GM12878 (cell line): ENCODE data around the gene HNRNPU. TPM values are rescaled to one million over a fixed set of nuclear protein-coding genes. Genes with fewer than 3 reads are reported as not detected.

Experiments
- ATAC-seq: fragments of 200-7000 bp; cut with Tn5 transposase; 3 replicates; pipeline ENCODE4 v1.9.1; 2020; ENCODE audit warnings: mild to moderate bottlenecking, moderate library complexity
- BruUV-seq: library from RNA; stranded (reverse); fragments of 400-500 nt; replicated peaks from 2 replicates; lab custom pipeline; 2021; lab: Mats Ljungman, UMichigan
- CTCF ChIA-PET: fragments of 300-600 bp; sonication (Branson Sonifier 250); formaldehyde crosslinking; extraction: SDS; loops from one replicate; lab custom pipeline; 2021; ENCODE audit warnings: inconsistent platforms; lab: Yijun Ruan, JAX
- POLR2A ChIA-PET: fragments of 350-600 bp; formaldehyde crosslinking; extraction: SDS; loops from one replicate; lab custom pipeline; 2021; ENCODE audit warnings: inconsistent platforms; lab: Charles Lee
- RAD21 ChIA-PET: fragments of 300-600 bp; sonication (Branson Sonifier 250); formaldehyde crosslinking; loops from one replicate; lab custom pipeline; 2023; ENCODE audit warnings: antibody characterized with exemption; ENCODE audit not compliant: unreplicated experiment; lab: Charles Lee
- SMC1A ChIA-PET: fragments of 300-600 bp; sonication (Branson Sonifier 250); formaldehyde crosslinking; loops from one replicate; lab custom pipeline; 2023; ENCODE audit not compliant: unreplicated experiment, uncharacterized antibody; lab: Charles Lee
- DNase-seq: peaks from one replicate; pipeline ENCODE4 v3.0.0-alpha.2; 2011; ENCODE audit warnings: low read depth, low spot score
- FAIRE-seq: peaks from 3 replicates; lab custom pipeline; 2011; peaks lifted over from hg19 to GRCh38; lab: Jason Lieb, UNC
- H2AFZ ChIP-seq: 2 replicates; pipeline ENCODE4 v1.6.0; 2011; ENCODE audit warnings: low read depth, low read length, control low read depth; ENCODE audit not compliant: control insufficient read depth
- H3K27ac ChIP-seq: 2 replicates; pipeline ENCODE4 v1.5.1; 2011; ENCODE audit warnings: control low read depth; ENCODE audit not compliant: control insufficient read depth, insufficient read depth
- H3K27me3 ChIP-seq, 2 experiments: replicated peaks in 1 of 2; 2 replicates each; pipeline versions ENCODE4 v1.6.0 to v1.6.1; 2011; ENCODE audit warnings: low read length in 1 of 2; ENCODE audit not compliant: control insufficient read depth in 2 of 2, insufficient read depth in 2 of 2
- H3K36me3 ChIP-seq, 2 experiments: 2 replicates each; pipeline ENCODE4 v1.5.1; 2011; ENCODE audit warnings: low read length in 1 of 2; ENCODE audit not compliant: control insufficient read depth in 2 of 2, insufficient read depth in 2 of 2
- H3K4me1 ChIP-seq: 2 replicates; pipeline ENCODE4 v1.6.1; 2011; ENCODE audit warnings: mild to moderate bottlenecking, low read length, moderate library complexity, mixed read lengths; ENCODE audit not compliant: control insufficient read depth, insufficient read depth
- H3K4me2 ChIP-seq: 2 replicates; pipeline ENCODE4 v1.6.0; 2011; ENCODE audit warnings: control low read depth; ENCODE audit not compliant: control insufficient read depth, insufficient read depth
- H3K4me3 ChIP-seq: fragments of 200-600 bp; sonication (generic); 2 replicates; pipeline ENCODE4 v1.5.1; 2016
- H3K79me2 ChIP-seq: 2 replicates; pipeline ENCODE4 v1.6.0; 2011; ENCODE audit warnings: low read length; ENCODE audit not compliant: control insufficient read depth, insufficient read depth
- H3K9ac ChIP-seq: 2 replicates; pipeline ENCODE4 v1.8.0; 2011; ENCODE audit warnings: low read length, control low read depth, mixed read lengths; ENCODE audit not compliant: control insufficient read depth, insufficient read depth
- H3K9me3 ChIP-seq: replicated peaks from 3 replicates; pipeline ENCODE4 v1.5.1; 2011; ENCODE audit warnings: mild to moderate bottlenecking, low read length; ENCODE audit not compliant: control insufficient read depth, insufficient read depth
- H4K20me1 ChIP-seq: 2 replicates; pipeline ENCODE4 v1.6.0; 2011; ENCODE audit not compliant: control insufficient read depth, insufficient read depth
- BCL11A ChIP-seq: IDR thresholded peaks from 2 replicates; pipeline ENCODE4 v1.6.1; 2011; ENCODE audit warnings: low read depth, low read length
- CUX1 ChIP-seq: IDR thresholded peaks from 2 replicates; pipeline ENCODE4 v1.6.1; 2012; ENCODE audit warnings: improper control_type of control experiment, low read depth, low read length; ENCODE audit not compliant: insufficient replicate concordance
- EED ChIP-seq: sonication (generic); IDR thresholded peaks from 2 replicates; pipeline ENCODE4 v1.6.1; 2016; ENCODE audit warnings: antibody characterized with exemption, low read depth
- EGR1 ChIP-seq, 2 experiments: IDR thresholded peaks; 1 replicate in 1 of 2; 2 replicates in 1 of 2; pipeline ENCODE4 v1.6.1; 2011 to 2012; ENCODE audit warnings: low read depth in 2 of 2, low read length in 2 of 2, borderline replicate concordance in 1 of 2, mild to moderate bottlenecking in 1 of 2, moderate library complexity in 1 of 2
- HCFC1 ChIP-seq: fragments of 150-350 bp; IDR thresholded peaks from 2 replicates; pipeline ENCODE4 v1.6.1; 2014; ENCODE audit warnings: low read length
- HDAC6 ChIP-seq: fragments of 200-600 bp; sonication (generic); IDR thresholded peaks from one replicate; pipeline ENCODE4 v1.8.0; 2017; ENCODE audit warnings: antibody characterized with exemption; ENCODE audit not compliant: unreplicated experiment
- MTA3 ChIP-seq: IDR thresholded peaks from 2 replicates; pipeline ENCODE4 v1.6.1; 2012; ENCODE audit warnings: low read length, inconsistent platforms, borderline replicate concordance
- MXI1 ChIP-seq: fragments of 150-350 bp; IDR thresholded peaks from 2 replicates; pipeline ENCODE4 v1.6.1; 2011; ENCODE audit warnings: low read depth, mild to moderate bottlenecking, inconsistent platforms, low read length, improper control_type of control experiment
- NKRF ChIP-seq: fragments of 450-650 bp; conservative IDR thresholded peaks from 2 replicates; pipeline ENCODE4 v1.6.1; 2017; ENCODE audit warnings: mild to moderate bottlenecking, moderate library complexity
- PAX8 ChIP-seq: fragments of 450-650 bp; IDR thresholded peaks from 2 replicates; pipeline ENCODE4 v1.6.1; 2017; ENCODE audit warnings: mild to moderate bottlenecking, moderate library complexity
- SREBF1 ChIP-seq: IDR thresholded peaks from 2 replicates; pipeline ENCODE4 v1.6.1; 2012; ENCODE audit warnings: mild to moderate bottlenecking, low read length
- WRNIP1 ChIP-seq: IDR thresholded peaks from 2 replicates; pipeline ENCODE4 v1.6.1; 2011; ENCODE audit warnings: low read depth, low read length, improper control_type of control experiment, borderline replicate concordance
- ZBTB11 ChIP-seq: fragments of 450-650 bp; formaldehyde crosslinking; IDR thresholded peaks from 2 replicates; pipeline ENCODE4 v1.5.0; 2022; ENCODE audit warnings: mild to moderate bottlenecking, missing genetic modification characterization
- ZNF622 ChIP-seq: fragments of 450-650 bp; IDR thresholded peaks from 2 replicates; pipeline ENCODE4 v1.6.1; 2017; ENCODE audit warnings: mild to moderate bottlenecking, inconsistent platforms
- WGBS: methylation state at CpG from one replicate; pipeline ENCODE4 v1.1.6; 2016; ENCODE audit warnings: low lambda C conversion rate; ENCODE audit not compliant: insufficient replicate concordance, insufficient coverage; ENCODE audit errors: missing lambda C conversion rate; 5-methylcytosine and 5-hydroxymethylcytosine counted together
- in situ Hi-C: fragments of 300-500 bp; cut with MboI; formaldehyde crosslinking; loops from 9 replicates; pipeline ENCODE4 v1.14.3; 2018; ENCODE audit warnings: mixed read lengths
- intact Hi-C: fragments of 100-400 bp; cut with micrococcal nuclease; formaldehyde crosslinking; loops from one replicate; pipeline ENCODE4 v1.14.2; 2022; ENCODE audit not compliant: unreplicated experiment
- polyA plus RNA-seq, 11 experiments: library from polyadenylated mRNA; depleted of rRNA in 4 of 11; unstranded in 6 of 11; stranded (reverse) in 5 of 11; fragments of >200 nt; fragmentation: Nextera tagmentation in 4 of 11; fragmentation: Illumina TruSeq in 1 of 11; extraction: Ambion mirVana in 4 of 11; extraction: Trizol in 1 of 11; gene quantifications; 1 replicate in 1 of 11; 2 replicates in 10 of 11; pipeline versions ENCODE4 v1.2.1 to v1.2.3, GENCODE V29; 2011 to 2016; ENCODE audit warnings: inconsistent platforms in 2 of 11, missing spikeins in 2 of 11, low read depth in 1 of 11
- total RNA-seq, 4 experiments: library from RNA; depleted of rRNA in 3 of 4; stranded (reverse); fragments of >200 nt in 3 of 4; fragmentation: Illumina TruSeq in 1 of 4; extraction: Trizol in 1 of 4; gene quantifications; 2 replicates each; pipeline versions ENCODE4 v1.2.1 to v1.2.3, GENCODE V29; 2013 to 2021

The HNRNPU gene
- total and polyA plus RNA-seq, 10 of the 15 experiments (the other 5 are each of a cell fraction or from before 2014, with no cell fraction given) = 163 to 569 (median 420) TPM

GRCh38 chr1:244869364-244869827, 5.1 kb upstream of the HNRNPU start:
- CTCF ChIA-PET = interaction anchor here (0.6 to 1.8 kb wide), 2 partner anchors 68 to 124 kb away, joined by 3 to 6 read pairs; no protein-coding TSS in a partner anchor
- in situ Hi-C loops = no loop called here
- WGBS = 78% methylated on average over 12 of the region's 12 CpGs
- Histone ChIP-seq H3K9ac (no peak overlapping the region), H3K4me2 (no peak overlapping the region), H3K4me1 (no peaks in the 10 kb centered on the region), H4K20me1 (no peaks in the 10 kb centered on the region), H3K27me3 (no peaks in the 10 kb centered on the region), H3K79me2 (peaks cover 7% of the 10 kb centered on the region), H2AFZ (no peak overlapping the region), H3K27ac (no peak overlapping the region), H3K36me3 (no peaks in the 10 kb centered on the region), H3K9me3 (no peaks in the 10 kb centered on the region), H3K4me3 (no peak overlapping the region)
- RAD21 ChIA-PET = no interaction called here
- POLR2A ChIA-PET = interaction anchor here (0.6 kb wide), 1 partner anchor 117 kb away, joined by 4 read pairs; no protein-coding TSS in a partner anchor
- no peak for FAIRE-seq
- DNase-seq = no peak
- ATAC-seq = no peak
- no TSS peak for BruUV-seq
- intact Hi-C loops = no loop called here
- SMC1A ChIA-PET = interaction anchor here (0.6 to 1.2 kb wide), 2 partner anchors 50 to 173 kb away, joined by 3 to 6 read pairs; no protein-coding TSS in a partner anchor
- TF ChIP-seq EED = no peak
- TF ChIP-seq SREBF1 = no peak
- TF ChIP-seq ZBTB11 (CRISPR knock-in tag) = no peak
- no peak for TF ChIP-seq HCFC1
- no peak for TF ChIP-seq PAX8
- no peak for TF ChIP-seq MXI1
- no peak for TF ChIP-seq EGR1 (IDR thresholded peaks at IDR 0.05; ENCODE audit: borderline replicate concordance in 1 of 2, low read depth in 2 of 2, low read length in 2 of 2)
- no peak for TF ChIP-seq ZNF622
- no peak for TF ChIP-seq BCL11A
- TF ChIP-seq HDAC6 = no peak
- no peak for TF ChIP-seq CUX1
- TF ChIP-seq NKRF = no peak
- TF ChIP-seq WRNIP1 = no peak
- no peak for TF ChIP-seq MTA3
